ELR (cell line): ENCODE data around the gene SETD3.

Experiments
- DNase-seq: peaks from one replicate; pipeline ENCODE4 v3.0.0-alpha.2; 2015; ENCODE audit warnings: low read depth

The SETD3 gene

GRCh38 chr14:99422228-99423010 lies 58.2 kb downstream of the SETD3 start:
- DNase-seq = no peak

GRCh38 chr14:99420711-99421110 lies 59.9 kb downstream of the SETD3 start:
- DNase-seq = no peak

DNA sequence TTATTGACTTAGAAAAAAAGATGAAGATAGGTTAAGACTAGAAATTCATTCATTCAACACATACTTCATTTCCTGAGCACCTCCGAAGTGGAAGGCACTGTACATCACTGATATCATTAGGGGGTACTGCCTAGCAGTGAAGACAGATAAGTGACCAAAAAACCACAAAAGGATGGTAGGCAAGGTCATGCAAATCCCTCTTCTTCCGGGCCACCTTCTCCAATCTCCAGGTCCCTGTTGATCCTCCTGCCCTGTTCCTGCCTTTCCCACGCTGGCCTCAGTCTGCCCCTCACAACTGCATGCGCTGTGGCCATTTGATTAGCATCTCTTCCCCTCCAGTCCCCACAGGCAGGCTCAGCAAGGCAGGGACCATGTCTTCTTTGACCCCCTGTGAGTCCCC lies 60.8 kb downstream of the SETD3 start:
- DNase-seq = no peak

DNA sequence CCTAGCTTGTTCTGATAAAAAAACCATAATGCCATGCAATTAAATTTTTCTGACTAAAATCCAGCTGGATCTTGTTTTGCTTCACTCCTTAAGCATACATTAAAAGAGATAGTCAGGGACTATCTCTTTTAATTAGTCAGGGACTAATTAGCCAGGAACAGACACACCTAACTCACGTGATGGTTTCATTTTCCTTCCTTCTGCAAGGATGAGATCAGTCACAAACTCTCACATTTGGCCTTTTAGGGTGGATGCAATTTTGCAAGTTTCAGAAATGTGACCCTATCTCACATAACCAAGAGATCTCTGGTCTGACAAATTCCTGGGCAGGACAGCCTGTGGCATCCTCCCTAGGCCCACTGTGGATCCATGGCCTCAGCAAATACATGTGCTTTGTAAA lies 62.4 kb downstream of the SETD3 start:
- no peak for DNase-seq

DNA sequence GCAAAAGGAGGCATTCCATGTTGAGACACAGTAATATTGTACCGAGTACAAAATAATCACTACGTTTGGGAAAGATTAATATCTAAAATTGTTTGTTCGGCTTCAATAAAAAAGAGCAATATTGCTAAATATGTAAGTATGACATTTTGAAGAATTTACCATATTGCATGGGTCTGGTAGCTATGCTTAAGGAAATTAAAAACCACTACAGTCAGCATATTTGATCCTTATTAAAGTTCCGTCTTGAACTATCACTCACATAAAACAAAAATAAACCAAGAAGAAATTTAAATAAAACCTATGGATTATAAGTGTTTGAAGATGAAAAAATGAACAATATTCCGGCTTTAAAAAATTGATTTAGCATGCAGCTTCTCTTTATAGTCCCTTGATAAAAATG lies 63.8 kb downstream of the SETD3 start:
- no peak for DNase-seq

DNA sequence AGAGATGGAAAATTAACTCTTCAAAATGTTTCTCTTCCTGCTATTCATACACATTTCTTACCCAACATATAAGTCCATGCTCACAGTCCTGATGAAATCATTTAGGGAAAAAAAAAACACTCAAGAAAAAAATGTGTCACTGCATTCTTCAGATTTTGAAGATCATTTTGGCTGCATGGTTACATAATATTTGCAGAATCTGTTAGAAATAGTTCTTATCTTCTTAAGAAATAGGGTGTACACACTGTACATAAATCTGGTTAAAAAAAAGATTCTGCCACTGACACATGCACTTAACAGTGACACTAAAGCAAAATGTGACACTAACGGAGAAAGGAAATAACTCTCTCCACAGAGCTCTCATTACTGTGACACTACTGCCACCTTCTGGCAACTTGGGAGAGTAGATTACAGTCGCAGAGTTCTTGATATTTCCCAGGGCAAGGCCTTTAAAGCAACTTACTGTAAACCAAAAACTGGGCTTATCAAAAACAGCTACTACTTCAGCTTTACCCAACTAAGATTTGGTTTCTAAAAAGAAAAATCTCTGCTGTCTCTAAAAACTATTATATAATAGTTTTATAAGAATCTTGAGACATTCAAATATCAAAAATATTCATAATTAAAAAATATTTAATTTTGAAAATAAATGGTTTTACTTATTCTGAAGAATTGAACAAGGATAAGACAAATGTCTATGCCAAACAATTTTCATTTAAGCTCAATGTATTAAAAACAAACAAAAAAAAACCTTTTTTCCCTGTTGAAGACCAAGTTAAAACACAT lies 65.0 kb downstream of the SETD3 start:
- peak; percentile 85 for DNase-seq

GRCh38 chr14:99413911-99414310 lies 66.7 kb downstream of the SETD3 start:
- no peak for DNase-seq

- no peak for DNase-seq
Observed at GRCh38 chr14:99413172-99413571, 67.5 kb downstream of the SETD3 start.

DNA sequence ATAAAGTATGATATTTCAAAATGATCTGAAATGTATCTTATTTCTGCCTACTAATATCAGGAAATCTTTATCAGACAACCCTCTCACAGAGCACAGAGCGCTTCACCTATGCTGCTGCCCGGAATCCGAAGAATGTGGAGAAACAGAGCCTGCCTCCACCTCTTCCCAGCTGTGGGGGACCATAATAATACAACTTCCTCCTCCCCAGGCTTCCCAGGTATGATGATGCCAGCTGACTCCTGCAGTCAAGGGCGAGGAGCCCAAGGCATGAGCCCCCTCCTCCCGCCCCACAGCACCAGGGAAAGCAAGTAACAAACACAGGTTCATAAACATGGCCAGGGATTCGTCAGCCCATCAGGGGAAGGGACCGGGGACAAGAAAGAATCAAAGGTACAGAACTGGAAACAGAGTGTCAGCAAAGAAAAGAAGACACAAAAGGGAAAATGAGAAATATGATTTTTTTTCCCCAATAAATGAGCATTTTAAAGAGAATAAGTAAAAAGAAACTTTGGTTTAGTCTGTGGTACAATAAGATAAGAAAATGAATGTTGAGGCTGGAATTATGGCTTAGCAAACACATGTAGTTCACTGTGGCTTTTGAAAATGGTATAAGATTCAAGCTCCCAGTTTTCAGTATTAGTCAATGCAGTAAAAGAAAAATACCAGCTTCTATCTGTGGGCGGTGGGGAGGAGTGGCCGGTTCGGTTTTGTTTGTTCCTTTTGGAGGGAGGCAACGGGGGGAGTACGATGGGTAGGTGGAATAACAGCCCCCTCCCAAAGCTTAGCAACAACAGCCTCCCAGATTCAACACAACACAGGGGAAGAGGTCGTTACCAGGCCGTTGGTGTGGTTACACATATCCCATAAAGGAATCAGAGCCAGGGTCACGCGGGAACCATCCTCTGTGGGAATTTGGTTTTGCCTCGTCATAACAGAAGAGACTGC lies 68.3 kb downstream of the SETD3 start:
- no peak for DNase-seq

DNA sequence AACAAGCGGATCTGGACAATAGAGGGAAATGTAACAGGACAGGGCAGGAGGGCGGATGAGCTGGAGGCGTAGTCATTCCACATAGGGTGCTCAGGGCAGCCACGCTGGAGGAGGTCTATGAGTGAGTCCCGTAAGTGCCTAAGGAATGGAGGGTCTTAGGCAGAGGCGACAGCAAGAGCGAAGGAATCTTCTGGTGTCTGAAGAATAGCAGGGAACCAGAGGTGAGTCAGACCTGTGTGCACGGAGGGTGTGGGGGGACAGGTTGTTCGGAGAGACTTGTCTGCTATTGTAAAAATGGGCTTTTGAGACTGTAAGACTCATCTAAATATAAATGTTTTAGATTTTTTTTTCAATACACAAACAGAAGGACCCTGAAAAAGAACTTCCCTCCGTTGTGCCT lies 70.6 kb downstream of the SETD3 start:
- no peak for DNase-seq

- no peak for DNase-seq
Observed at GRCh38 chr14:99408971-99409289, 71.7 kb downstream of the SETD3 start.

GRCh38 chr14:99408286-99408970 lies 72.2 kb downstream of the SETD3 start:
- DNase-seq = no peak

- no peak for DNase-seq
Observed at GRCh38 chr14:99407416-99407815, 73.2 kb downstream of the SETD3 start.

- DNase-seq = no peak
Observed at GRCh38 chr14:99402950-99403349, 77.7 kb downstream of the SETD3 start.

DNA sequence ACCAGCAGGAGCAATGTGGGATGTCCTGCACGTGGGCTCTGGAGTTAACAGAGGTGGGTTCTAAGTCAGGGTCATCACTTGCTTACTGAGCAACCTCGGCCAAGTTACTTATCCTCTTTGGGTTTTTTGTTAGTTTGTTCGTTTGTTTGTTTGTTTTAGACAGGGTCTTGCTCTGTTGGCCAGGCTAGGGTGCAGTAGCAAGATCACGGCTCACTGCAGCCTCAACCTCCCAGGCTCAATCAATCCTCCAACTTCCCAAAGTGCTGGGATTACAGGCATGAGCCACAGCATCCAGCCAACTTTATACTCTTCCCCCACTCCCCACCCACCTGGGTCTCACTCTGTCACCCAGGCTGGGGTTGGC lies 78.4 kb downstream of the SETD3 start:
- no peak for DNase-seq

DNA sequence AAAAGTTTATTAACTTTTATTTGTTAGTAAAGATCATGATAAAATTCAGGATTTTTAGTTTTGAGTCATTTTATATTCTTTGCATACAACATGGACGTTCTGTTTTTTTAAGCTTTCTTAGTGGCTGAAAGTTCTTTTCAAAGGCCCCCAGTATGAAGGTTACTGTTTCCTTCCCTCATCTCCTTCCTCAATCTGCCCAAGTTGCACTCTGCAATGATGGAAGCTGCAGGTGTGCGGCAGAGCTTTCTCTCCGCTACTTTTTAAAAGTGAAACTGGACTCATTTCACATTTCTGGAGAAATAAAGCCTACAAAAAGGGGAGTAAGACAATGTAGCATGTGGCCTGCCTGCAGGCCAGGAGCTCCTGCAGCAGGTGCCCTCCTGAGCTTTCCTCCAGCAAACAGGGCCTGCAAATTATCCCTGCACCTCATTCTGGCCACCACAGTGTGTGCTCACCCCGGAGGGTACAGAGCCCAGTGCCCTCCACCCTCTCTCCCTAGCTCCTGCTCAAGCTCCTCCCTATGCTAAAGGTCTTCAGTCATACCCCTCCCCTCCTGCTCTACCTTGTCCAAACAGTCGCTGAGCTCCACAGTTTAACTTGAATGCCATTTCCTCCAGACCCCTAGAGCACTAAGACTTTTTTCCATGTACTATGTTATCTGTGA lies 78.9 kb downstream of the SETD3 start:
- no peak for DNase-seq

DNA sequence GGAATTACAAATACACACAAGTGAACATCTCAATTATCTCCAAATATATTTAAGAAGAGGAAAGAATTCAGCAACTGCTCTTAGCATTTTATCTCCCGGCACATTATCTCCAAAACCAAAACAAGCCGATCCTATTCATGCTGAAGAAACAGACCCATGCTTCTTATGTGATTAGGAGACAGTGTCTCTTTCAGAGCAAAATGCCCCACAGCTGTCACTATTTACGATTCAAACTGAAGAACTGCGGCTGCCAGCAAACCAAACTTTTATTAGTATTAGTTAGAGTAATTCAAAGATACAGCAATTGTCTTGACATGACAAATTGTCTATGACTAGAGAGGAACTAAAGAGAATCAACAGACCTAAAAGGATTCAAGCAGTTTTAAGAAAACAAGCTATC lies 79.4 kb downstream of the SETD3 start:
- DNase-seq = no peak

DNA sequence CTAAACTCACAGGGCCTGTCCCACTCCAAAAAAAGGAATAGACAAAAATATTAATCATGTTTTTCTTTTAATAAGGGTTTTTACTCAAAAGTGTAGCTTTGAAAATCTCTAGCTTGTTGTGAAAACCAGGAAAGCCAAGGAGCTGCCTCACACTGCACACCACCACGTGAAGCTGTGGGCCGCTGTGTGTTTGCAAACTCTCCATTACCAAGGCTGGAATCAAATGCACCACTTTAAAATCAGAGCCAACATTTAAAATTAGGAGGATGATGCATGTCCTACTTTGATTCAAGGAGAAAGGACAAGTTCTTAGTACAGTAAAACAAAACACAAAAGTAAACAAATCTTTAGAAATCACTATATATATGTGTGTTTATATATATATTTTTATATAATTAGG lies 83.0 kb downstream of the SETD3 start:
- DNase-seq = no peak

DNA sequence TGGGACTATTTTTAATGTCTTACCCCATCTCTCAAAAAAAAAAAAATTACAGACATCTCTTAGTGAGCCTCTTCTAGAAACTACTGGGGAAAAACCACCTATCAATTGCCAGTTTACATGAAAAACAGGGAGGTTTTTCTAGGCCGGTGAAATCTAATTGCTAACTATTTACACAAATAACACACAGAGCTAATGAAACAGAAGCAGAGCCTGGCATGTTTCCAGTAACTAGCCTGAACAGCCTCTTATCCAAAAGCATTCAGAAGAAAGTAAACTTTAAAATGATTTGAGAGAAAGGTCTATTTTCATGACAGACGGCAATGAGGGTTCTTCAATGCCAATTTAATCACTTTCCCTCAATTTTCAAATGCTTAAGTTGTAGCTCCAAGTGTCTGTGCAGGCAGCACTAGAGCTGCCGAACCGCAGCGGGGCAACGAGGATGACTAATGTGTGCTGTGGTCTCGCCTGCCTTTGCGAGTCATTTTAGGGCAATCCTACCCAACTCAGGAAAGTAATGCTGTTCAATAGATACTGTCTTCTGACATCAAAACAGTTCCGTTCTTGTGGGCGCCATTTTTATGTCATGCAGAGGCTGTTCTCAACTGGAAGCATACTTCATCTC lies 84.6 kb downstream of the SETD3 start:
- peak; percentile 79 for DNase-seq

GRCh38 chr14:99394602-99395156 lies 86.0 kb downstream of the SETD3 start:
- DNase-seq = no peak
